NT2/D1 (cell line): Measurements from ENCODE around the gene ABLIM1.

Experiments
- YY1 ChIP-seq: IDR thresholded peaks from 2 replicates; pipeline ENCODE4 v1.6.1; 2011; ENCODE audit not compliant: insufficient read length, insufficient read depth
- ZNF274 ChIP-seq: IDR thresholded peaks from 2 replicates; pipeline ENCODE4 v1.6.1; 2011; ENCODE audit warnings: mild to moderate bottlenecking, low read depth, low read length

DNA sequence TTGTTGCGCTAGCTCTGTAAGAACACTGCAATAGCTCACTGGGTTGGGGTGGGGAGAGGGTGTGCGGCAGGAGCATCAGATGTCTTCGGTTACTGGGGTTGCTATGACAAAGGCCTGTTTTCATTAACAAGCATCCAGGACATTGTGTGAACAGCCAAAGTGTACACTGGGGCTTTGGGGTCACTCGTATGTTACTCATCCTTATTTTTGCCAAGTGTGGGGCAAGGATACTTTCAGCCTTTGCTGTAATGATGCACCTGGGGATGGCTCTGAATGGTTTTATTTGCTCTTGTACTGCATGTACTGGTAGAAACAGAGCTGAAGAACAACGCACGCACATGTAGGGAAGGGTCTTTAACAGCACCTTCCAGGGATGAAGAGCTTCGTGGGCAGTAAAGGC, 180.8 kb downstream of the ABLIM1 start:
- TF ChIP-seq YY1: no peak
- no peak for TF ChIP-seq ZNF274
